ENCODE data around the gene IFT57.

GRCh38 chr3:108133048-108133369, 89.2 kb downstream of the IFT57 start:
- TF ChIP-seq, protein P1, sequence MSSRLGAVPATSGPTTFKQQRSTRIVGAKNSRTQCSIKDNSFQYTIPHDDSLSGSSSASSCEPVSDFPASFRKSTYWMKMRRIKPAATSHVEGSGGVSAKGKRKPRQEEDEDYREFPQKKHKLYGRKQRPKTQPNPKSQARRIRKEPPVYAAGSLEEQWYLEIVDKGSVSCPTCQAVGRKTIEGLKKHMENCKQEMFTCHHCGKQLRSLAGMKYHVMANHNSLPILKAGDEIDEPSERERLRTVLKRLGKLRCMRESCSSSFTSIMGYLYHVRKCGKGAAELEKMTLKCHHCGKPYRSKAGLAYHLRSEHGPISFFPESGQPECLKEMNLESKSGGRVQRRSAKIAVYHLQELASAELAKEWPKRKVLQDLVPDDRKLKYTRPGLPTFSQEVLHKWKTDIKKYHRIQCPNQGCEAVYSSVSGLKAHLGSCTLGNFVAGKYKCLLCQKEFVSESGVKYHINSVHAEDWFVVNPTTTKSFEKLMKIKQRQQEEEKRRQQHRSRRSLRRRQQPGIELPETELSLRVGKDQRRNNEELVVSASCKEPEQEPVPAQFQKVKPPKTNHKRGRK (CRISPR knock-in tag; IDR thresholded peaks at IDR 0.05; ENCODE audit: borderline replicate concordance) = no peak
- TF ChIP-seq, protein P2, sequence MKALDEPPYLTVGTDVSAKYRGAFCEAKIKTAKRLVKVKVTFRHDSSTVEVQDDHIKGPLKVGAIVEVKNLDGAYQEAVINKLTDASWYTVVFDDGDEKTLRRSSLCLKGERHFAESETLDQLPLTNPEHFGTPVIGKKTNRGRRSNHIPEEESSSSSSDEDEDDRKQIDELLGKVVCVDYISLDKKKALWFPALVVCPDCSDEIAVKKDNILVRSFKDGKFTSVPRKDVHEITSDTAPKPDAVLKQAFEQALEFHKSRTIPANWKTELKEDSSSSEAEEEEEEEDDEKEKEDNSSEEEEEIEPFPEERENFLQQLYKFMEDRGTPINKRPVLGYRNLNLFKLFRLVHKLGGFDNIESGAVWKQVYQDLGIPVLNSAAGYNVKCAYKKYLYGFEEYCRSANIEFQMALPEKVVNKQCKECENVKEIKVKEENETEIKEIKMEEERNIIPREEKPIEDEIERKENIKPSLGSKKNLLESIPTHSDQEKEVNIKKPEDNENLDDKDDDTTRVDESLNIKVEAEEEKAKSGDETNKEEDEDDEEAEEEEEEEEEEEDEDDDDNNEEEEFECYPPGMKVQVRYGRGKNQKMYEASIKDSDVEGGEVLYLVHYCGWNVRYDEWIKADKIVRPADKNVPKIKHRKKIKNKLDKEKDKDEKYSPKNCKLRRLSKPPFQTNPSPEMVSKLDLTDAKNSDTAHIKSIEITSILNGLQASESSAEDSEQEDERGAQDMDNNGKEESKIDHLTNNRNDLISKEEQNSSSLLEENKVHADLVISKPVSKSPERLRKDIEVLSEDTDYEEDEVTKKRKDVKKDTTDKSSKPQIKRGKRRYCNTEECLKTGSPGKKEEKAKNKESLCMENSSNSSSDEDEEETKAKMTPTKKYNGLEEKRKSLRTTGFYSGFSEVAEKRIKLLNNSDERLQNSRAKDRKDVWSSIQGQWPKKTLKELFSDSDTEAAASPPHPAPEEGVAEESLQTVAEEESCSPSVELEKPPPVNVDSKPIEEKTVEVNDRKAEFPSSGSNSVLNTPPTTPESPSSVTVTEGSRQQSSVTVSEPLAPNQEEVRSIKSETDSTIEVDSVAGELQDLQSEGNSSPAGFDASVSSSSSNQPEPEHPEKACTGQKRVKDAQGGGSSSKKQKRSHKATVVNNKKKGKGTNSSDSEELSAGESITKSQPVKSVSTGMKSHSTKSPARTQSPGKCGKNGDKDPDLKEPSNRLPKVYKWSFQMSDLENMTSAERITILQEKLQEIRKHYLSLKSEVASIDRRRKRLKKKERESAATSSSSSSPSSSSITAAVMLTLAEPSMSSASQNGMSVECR (CRISPR knock-in tag; IDR thresholded peaks at IDR 0.05; ENCODE audit: borderline replicate concordance) = no peak
- TF ChIP-seq CTCF (IDR thresholded peaks at IDR 0.05) (no peak), PREB (CRISPR knock-in tag; IDR thresholded peaks at IDR 0.05; ENCODE audit: borderline replicate concordance) (no peak), ZNF138 (CRISPR knock-in tag; conservative IDR thresholded peaks at IDR 0.05) (no peak), CREB1 (CRISPR knock-in tag; IDR thresholded peaks at IDR 0.05) (no peak), ELF4 (CRISPR knock-in tag; IDR thresholded peaks at IDR 0.05; ENCODE audit: low read depth) (no peak), TP53 (CRISPR knock-in tag; IDR thresholded peaks at IDR 0.05) (no peak), NFATC4 (CRISPR knock-in tag; IDR thresholded peaks at IDR 0.05) (no peak), TCF7 (CRISPR knock-in tag; IDR thresholded peaks at IDR 0.05; ENCODE audit: low read depth) (no peak), JUN (CRISPR knock-in tag; IDR thresholded peaks at IDR 0.05) (no peak)
- TF ChIP-seq, protein P3, sequence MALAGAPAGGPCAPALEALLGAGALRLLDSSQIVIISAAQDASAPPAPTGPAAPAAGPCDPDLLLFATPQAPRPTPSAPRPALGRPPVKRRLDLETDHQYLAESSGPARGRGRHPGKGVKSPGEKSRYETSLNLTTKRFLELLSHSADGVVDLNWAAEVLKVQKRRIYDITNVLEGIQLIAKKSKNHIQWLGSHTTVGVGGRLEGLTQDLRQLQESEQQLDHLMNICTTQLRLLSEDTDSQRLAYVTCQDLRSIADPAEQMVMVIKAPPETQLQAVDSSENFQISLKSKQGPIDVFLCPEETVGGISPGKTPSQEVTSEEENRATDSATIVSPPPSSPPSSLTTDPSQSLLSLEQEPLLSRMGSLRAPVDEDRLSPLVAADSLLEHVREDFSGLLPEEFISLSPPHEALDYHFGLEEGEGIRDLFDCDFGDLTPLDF (CRISPR knock-in tag; IDR thresholded peaks at IDR 0.05) = no peak
- TF ChIP-seq, protein P4, sequence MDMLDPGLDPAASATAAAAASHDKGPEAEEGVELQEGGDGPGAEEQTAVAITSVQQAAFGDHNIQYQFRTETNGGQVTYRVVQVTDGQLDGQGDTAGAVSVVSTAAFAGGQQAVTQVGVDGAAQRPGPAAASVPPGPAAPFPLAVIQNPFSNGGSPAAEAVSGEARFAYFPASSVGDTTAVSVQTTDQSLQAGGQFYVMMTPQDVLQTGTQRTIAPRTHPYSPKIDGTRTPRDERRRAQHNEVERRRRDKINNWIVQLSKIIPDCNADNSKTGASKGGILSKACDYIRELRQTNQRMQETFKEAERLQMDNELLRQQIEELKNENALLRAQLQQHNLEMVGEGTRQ (CRISPR knock-in tag; IDR thresholded peaks at IDR 0.05) = no peak
